Heart right ventricle (tissue), 16 donors: ENCODE measurements around the gene CDK16. TPM values are rescaled to one million over a fixed set of nuclear protein-coding genes. Genes with fewer than 3 reads are reported as not detected.
"Not testable (repeated sequence)": the region's sequence is repeated elsewhere in the genome, so short reads cannot be mapped to it uniquely, and the experiment has no call there.

ENCODE experiments used
- ATAC-seq, 8 donors: fragments of 200-7000 bp; cut with Tn5 transposase; one replicate each; pipeline ENCODE4 v1.9.1; 2020; ENCODE audit warnings: mild to moderate bottlenecking in 8 of 8, moderate library complexity in 8 of 8, moderate number of reproducible peaks in 1 of 8
- DNase-seq, 2 donors: peaks; one replicate each; pipeline ENCODE4 v3.0.0-alpha.2; 2020
- H3K27ac ChIP-seq, 10 donors: fragments of 200-600 bp; sonication (generic) in 2 of 10; one replicate each; pipeline versions ENCODE4 v1.5.0 to v1.8.0; 2020 to 2022; ENCODE audit warnings: mild to moderate bottlenecking in 3 of 10
- H3K27me3 ChIP-seq, 7 donors: fragments of 200-600 bp; one replicate each; pipeline ENCODE4 v1.8.0; 2021 to 2022; ENCODE audit warnings: mild to moderate bottlenecking in 2 of 7
- H3K36me3 ChIP-seq, 9 donors: fragments of 200-600 bp; sonication (generic) in 1 of 9; one replicate each; pipeline versions ENCODE4 v1.5.0 to v1.8.0; 2020 to 2022; ENCODE audit warnings: mild to moderate bottlenecking in 2 of 9
- H3K4me1 ChIP-seq, 9 donors: fragments of 200-600 bp; sonication (generic) in 1 of 9; one replicate each; pipeline versions ENCODE4 v1.5.0 to v1.8.0; 2020 to 2022; ENCODE audit warnings: mild to moderate bottlenecking in 4 of 9
- H3K4me3 ChIP-seq, 10 donors: fragments of 200-600 bp; sonication (generic) in 2 of 10; one replicate each; pipeline versions ENCODE4 v1.5.0 to v1.8.0; 2020 to 2022; ENCODE audit warnings: mild to moderate bottlenecking in 7 of 10, moderate library complexity in 2 of 10
- H3K9me3 ChIP-seq, 11 donors: fragments of 200-600 bp in 10 of 11; sonication (generic) in 2 of 11; one replicate each; pipeline versions ENCODE4 v1.5.0 to v1.8.0; 2013 to 2022; ENCODE audit warnings: mild to moderate bottlenecking in 2 of 11, control low read depth in 1 of 11, moderate library complexity in 1 of 11
- CTCF ChIP-seq, 9 donors: fragments of 200-600 bp; sonication (generic) in 2 of 9; IDR thresholded peaks; one replicate each; pipeline versions ENCODE4 v1.5.0 to v1.8.0; 2021 to 2022; ENCODE audit warnings: antibody characterized with exemption in 9 of 9, mild to moderate bottlenecking in 5 of 9, moderate library complexity in 1 of 9
- WGBS, 2 donors: extraction: QIAGEN DNeasy Blood & Tissue Kit; methylation state at CpG; one replicate each; pipeline ENCODE4 v1.1.7; 2013; ENCODE audit warnings: inconsistent platforms in 1 of 2; 5-methylcytosine and 5-hydroxymethylcytosine counted together
- intact Hi-C, 10 donors: fragments of 100-400 bp; cut with DNase I; formaldehyde crosslinking; loops; one replicate each; pipeline versions ENCODE4 v1.11.1 to v1.14.2; 2022
- polyA plus RNA-seq, 2 donors: library from polyadenylated mRNA; stranded (reverse); fragments of 200-250 nt; gene quantifications; one replicate each; pipeline ENCODE4 v1.2.3, GENCODE V29; 2013
- total RNA-seq, 10 donors: library from RNA; stranded (reverse); fragmentation: NEBNext Ultra II Directional in 3 of 10; extraction: Animal tissue kit (Norgen Biotek cat#: 25700) in 3 of 10; gene quantifications; one replicate each; pipeline versions ENCODE4 v1.2.1 to v1.2.4, GENCODE V29; 2021 to 2023
- donor health status: Arrhythmogenic right ventricular cardiomyopathy.
- donor health status: ischemic (EF 13 %, LVEDD 7.1; RV severe dilation, severe dysfunction).
- donor health status: healthy with polysubstance abuse.
- donor health status: DM: no; HTN: yes; CAD: no.
- donor health status: DM: no; HTN: no; CAD: no.
- donor health status: ischemic (EF 25% LVEDD 6.9; RV normal size, moderate dysfunction).
- donor health status: ischemic (EF 25% LVEDD 5.7; RV mildly dilated, moderate dysfunction).
- donor health status: healthy.
- donor health status: DM: yes; HTN: yes; CAD: no.
- donor health status: Ischemic cardiomyopathy.
- donor health status: ischemic (EF 35%, LVEDD 5.7; RV mildly dilated, moderate dysfunction).
- donor health status: nonischemic (EF 11% LVEDD 7.7; RV severe dilation, severe dysfunction).
- donor health status: DM: yes; HTN: yes; CAD: no.
- donor health status: PGD.
- donor health status: ischemic (EF 29% LVEDD 5.4; RV normal size, mild dysfunction).
- donor health status: nonischemic (EF 23%, LVEDD 6.1; RV moderate dilation, normal function).

The CDK16 gene
- total and polyA plus RNA-seq, 12 donors: 110 to 193 (median 145) TPM

- Histone ChIP-seq H3K4me1 (no peaks in the 10 kb centered on the region), H3K4me3 (no peak overlapping the region), H3K27ac (no peak overlapping the region), H3K9me3 (peaks cover 0 to 2% (median 0%) of the 10 kb centered on the region in 11 donors), H3K27me3 (peaks cover 0 to 63% (median 0%) of the 10 kb centered on the region in 7 donors), H3K36me3 (peaks cover 0 to 52% (median 0%) of the 10 kb centered on the region in 9 donors)
- WGBS, 2 donors: 84 to 89% methylated on average over 9 to 13 of the region's 13 CpGs
- DNase-seq: no peak
- TF ChIP-seq CTCF (IDR thresholded peaks at IDR 0.05): no peak
- intact Hi-C loops: no loop called here
- no peak for ATAC-seq
Observed at GRCh38 chrX:47247999-47248320, 29.5 kb downstream of the CDK16 start.

DNA sequence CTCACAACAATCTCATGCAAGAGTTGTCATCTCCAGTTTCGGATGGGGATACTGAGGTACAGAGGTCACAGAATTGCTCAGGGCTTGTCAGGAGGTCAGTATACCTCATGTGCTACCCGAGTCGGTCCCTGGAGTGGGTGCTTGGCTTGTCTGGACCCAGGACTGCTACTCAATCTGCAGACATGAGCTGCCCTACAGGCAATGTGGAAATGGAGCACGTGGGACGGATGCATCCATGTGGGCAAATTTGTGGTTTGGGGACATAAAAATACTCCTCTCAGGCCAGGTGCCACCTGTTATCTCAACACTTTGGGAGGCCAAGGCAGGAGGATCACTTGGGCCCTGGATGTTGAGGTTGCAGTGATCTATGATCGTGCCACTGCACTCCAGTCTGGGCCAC is 30.1 kb downstream of the CDK16 start:
- Histone ChIP-seq H3K4me3 (no peak overlapping the region), H3K27ac (no peak overlapping the region), H3K4me1 (no peaks in the 10 kb centered on the region), H3K9me3 (peaks cover 0 to 6% (median 0%) of the 10 kb centered on the region in 11 donors), H3K27me3 (peaks cover 0 to 66% (median 0%) of the 10 kb centered on the region in 7 donors), H3K36me3 (peaks cover 0 to 47% (median 0%) of the 10 kb centered on the region in 9 donors)
- 94 to 97% methylated on average over 6 of the region's 6 CpGs for WGBS, 2 donors
- no peak for TF ChIP-seq CTCF (IDR thresholded peaks at IDR 0.05)
- ATAC-seq (no peak), DNase-seq (no peak)
- intact Hi-C loops: no loop called here

DNA sequence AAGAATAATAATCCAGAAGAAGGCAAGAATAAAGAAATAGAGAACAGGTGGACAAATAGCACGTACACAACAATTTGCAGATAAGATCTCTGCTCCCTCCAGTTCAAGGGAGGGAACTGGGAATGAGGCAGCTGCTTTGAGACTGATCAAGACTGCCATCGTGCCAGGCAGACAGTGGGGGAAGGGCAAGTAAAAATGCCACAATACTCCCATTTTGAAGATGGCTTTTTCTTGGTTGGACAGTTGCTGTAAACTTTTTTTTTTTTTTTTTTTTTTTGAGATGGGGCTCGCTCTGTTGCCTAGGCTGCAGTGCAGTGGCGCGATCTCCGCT is 31.5 kb downstream of the CDK16 start:
- 83 to 86% methylated on average over 2 to 6 of the region's 6 CpGs for WGBS, 2 donors
- DNase-seq (no peak), ATAC-seq (no peak)
- TF ChIP-seq CTCF (IDR thresholded peaks at IDR 0.05): no peak
- Histone ChIP-seq H3K27ac (no peak overlapping the region), H3K4me3 (no peak overlapping the region), H3K27me3 (peaks cover 0 to 59% (median 0%) of the 10 kb centered on the region in 7 donors), H3K4me1 (no peaks in the 10 kb centered on the region), H3K9me3 (peaks cover 0 to 12% (median 0%) of the 10 kb centered on the region in 11 donors), H3K36me3 (peaks cover 0 to 33% (median 0%) of the 10 kb centered on the region in 9 donors)
- intact Hi-C loops: no loop called here

GRCh38 chrX:47257620-47258019 is 39.1 kb downstream of the CDK16 start:
- intact Hi-C loops, H3K4me1 ChIP-seq, DNase-seq, H3K4me3 ChIP-seq, H3K27ac ChIP-seq, ATAC-seq, H3K36me3 ChIP-seq: not testable (repeated sequence)
- 93% methylated on average over 12 of the region's 12 CpGs for WGBS, 2 donors
- Histone ChIP-seq H3K9me3 (peaks cover 0 to 12% (median 0%) of the 10 kb centered on the region in 11 donors), H3K27me3 (peaks cover 0 to 81% (median 0%) of the 10 kb centered on the region in 7 donors)

- ATAC-seq (no peak), DNase-seq (no peak)
- no peak for TF ChIP-seq CTCF (IDR thresholded peaks at IDR 0.05)
- Histone ChIP-seq H3K27me3 (peaks cover 0 to 76% (median 0%) of the 10 kb centered on the region in 7 donors), H3K4me1 (no peaks in the 10 kb centered on the region), H3K36me3 (no peaks in the 10 kb centered on the region), H3K9me3 (no peaks in the 10 kb centered on the region), H3K4me3 (no peak overlapping the region), H3K27ac (no peak overlapping the region)
- WGBS, 2 donors: 48 to 78% methylated on average over 7 of the region's 7 CpGs
- intact Hi-C loops: no loop called here
Observed at GRCh38 chrX:47264483-47265173, 46.1 kb downstream of the CDK16 start.
